ENCODE results near the gene PPFIA4.

Gene PPFIA4

GRCh38 chr1:203041351-203041932 lies 15.2 kb downstream of the PPFIA4 start:
- DNase-seq: no peak

- no peak for DNase-seq
These were observed 17.7 kb downstream of the PPFIA4 start for GRCh38 chr1:203043830-203044545.

GRCh38 chr1:203044546-203045250 lies 18.4 kb downstream of the PPFIA4 start:
- DNase-seq: no peak

GRCh38 chr1:203045336-203045735 lies 19.0 kb downstream of the PPFIA4 start:
- no peak for DNase-seq

GRCh38 chr1:203045821-203046594 lies 19.7 kb downstream of the PPFIA4 start:
- peak in 1 of 2 experiments; percentile 14 for DNase-seq

GRCh38 chr1:203046984-203047630 lies 20.8 kb downstream of the PPFIA4 start:
- DNase-seq: no peak

- DNase-seq: peak in 1 of 2 experiments; percentile 45
These were observed 21.8 kb downstream of the PPFIA4 start for GRCh38 chr1:203048086-203048485.

- DNase-seq: peak; percentile 55 to 81
These were observed 22.3 kb downstream of the PPFIA4 start for GRCh38 chr1:203048555-203049051.

- no peak for DNase-seq
These were observed 22.8 kb downstream of the PPFIA4 start for GRCh38 chr1:203049077-203049476.

GRCh38 chr1:203049576-203050180 lies 23.4 kb downstream of the PPFIA4 start:
- DNase-seq: no peak

- DNase-seq: no peak
These were observed 24.5 kb downstream of the PPFIA4 start for GRCh38 chr1:203050826-203051225.

GRCh38 chr1:203051841-203052324 lies 25.6 kb downstream of the PPFIA4 start:
- DNase-seq: peak; percentile 89 to 93

GRCh38 chr1:203052601-203053000 lies 26.3 kb downstream of the PPFIA4 start:
- DNase-seq: no peak

GRCh38 chr1:203054184-203054583 lies 27.9 kb downstream of the PPFIA4 start:
- DNase-seq: no peak

- DNase-seq: no peak
These were observed 28.4 kb downstream of the PPFIA4 start for GRCh38 chr1:203054642-203055041.

GRCh38 chr1:203055161-203055799 lies 29.0 kb downstream of the PPFIA4 start:
- no peak for DNase-seq

GRCh38 chr1:203056012-203056411 lies 29.7 kb downstream of the PPFIA4 start:
- DNase-seq: no peak

- no peak for DNase-seq
These were observed 30.2 kb downstream of the PPFIA4 start for GRCh38 chr1:203056516-203056915.

GRCh38 chr1:203057911-203058675 lies 31.8 kb downstream of the PPFIA4 start:
- no peak for DNase-seq

GRCh38 chr1:203058676-203058935 lies 32.3 kb downstream of the PPFIA4 start:
- no peak for DNase-seq

- no peak for DNase-seq
These were observed 33.2 kb downstream of the PPFIA4 start for GRCh38 chr1:203059485-203059884.

Data from NCI-H524 (cell line).